Body of pancreas (tissue), 4 donors: ENCODE results near the gene POMC.

Experiments
- CTCF ChIP-seq, 7 experiments: fragments of 450-650 bp in 4 of 7; fragments of 200-600 bp in 3 of 7; sonication (generic) in 3 of 7; IDR thresholded peaks; one replicate each; pipeline ENCODE4 v1.5.1; 2016 to 2019; ENCODE audit warnings: antibody characterized with exemption in 7 of 7
- POLR2A ChIP-seq, 3 donors: fragments of 450-650 bp; IDR thresholded peaks; one replicate each; pipeline ENCODE4 v1.6.1; 2016; ENCODE audit warnings: antibody characterized with exemption in 3 of 3, mild to moderate bottlenecking in 2 of 3

GRCh38 chr2:25213229-25213628 lies 44.8 kb upstream of the POMC start:
- TF ChIP-seq CTCF (IDR thresholded peaks at IDR 0.05), result no peak
- no peak for TF ChIP-seq POLR2A (IDR thresholded peaks at IDR 0.05)
